WERI-Rb-1 (cell line): ENCODE measurements around the gene HMCN2.
A peak's percentile ranks its signal among the peaks of the same experiment; 100 is the strongest.

Experiments
- DNase-seq: peaks from one replicate; pipeline ENCODE4 v3.0.0-alpha.2; 2020
- H3K27ac ChIP-seq: fragments of 250-450 bp; sonication (Bioruptor Pico); 2 replicates; pipeline ENCODE4 v1.5.1; 2020; ENCODE audit warnings: mild to moderate bottlenecking, moderate library complexity
- H3K27me3 ChIP-seq: fragments of 250-450 bp; sonication (Bioruptor Pico); 2 replicates; pipeline ENCODE4 v1.5.1; 2021; ENCODE audit warnings: mild to moderate bottlenecking, low read depth, moderate library complexity; ENCODE audit not compliant: insufficient read depth, severe bottlenecking
- H3K36me3 ChIP-seq: fragments of 250-450 bp; sonication (Bioruptor Pico); 2 replicates; pipeline ENCODE4 v1.5.1; 2020; ENCODE audit warnings: mild to moderate bottlenecking, moderate library complexity
- H3K4me3 ChIP-seq: 2 replicates; pipeline ENCODE4 v1.5.1; 2011; ENCODE audit warnings: low read depth, mild to moderate bottlenecking, control low read depth, low read length
- H3K9me3 ChIP-seq: fragments of 250-450 bp; sonication (Bioruptor Pico); 2 replicates; pipeline ENCODE4 v1.5.1; 2021; ENCODE audit warnings: mild to moderate bottlenecking, moderate library complexity; ENCODE audit not compliant: severe bottlenecking
- CTCF ChIP-seq: IDR thresholded peaks from 2 replicates; pipeline ENCODE4 v1.5.1; 2011; ENCODE audit warnings: low read depth, mild to moderate bottlenecking, control low read depth, inconsistent platforms, low read length

Gene HMCN2

GRCh38 chr9:130349398-130349797, 83.8 kb downstream of the HMCN2 start:
- H3K9me3 ChIP-seq: no peaks in the 10 kb centered on the region
- H3K36me3 ChIP-seq: no peaks in the 10 kb centered on the region
- no peak for DNase-seq
- no peaks in the 10 kb centered on the region for H3K27me3 ChIP-seq
- TF ChIP-seq CTCF: no peak
- no peak overlapping the region for H3K4me3 ChIP-seq
- no peak overlapping the region for H3K27ac ChIP-seq

- no peak for TF ChIP-seq CTCF
- H3K27ac ChIP-seq: no peak overlapping the region
- no peaks in the 10 kb centered on the region for H3K36me3 ChIP-seq
- DNase-seq: no peak
- no peaks in the 10 kb centered on the region for H3K27me3 ChIP-seq
- no peak overlapping the region for H3K4me3 ChIP-seq
- no peaks in the 10 kb centered on the region for H3K9me3 ChIP-seq
These were observed 85.8 kb downstream of the HMCN2 start for GRCh38 chr9:130351343-130351742.

GRCh38 chr9:130352081-130352480, 86.5 kb downstream of the HMCN2 start:
- no peaks in the 10 kb centered on the region for H3K9me3 ChIP-seq
- no peak overlapping the region for H3K4me3 ChIP-seq
- DNase-seq: no peak
- TF ChIP-seq CTCF: no peak
- H3K36me3 ChIP-seq: no peaks in the 10 kb centered on the region
- H3K27ac ChIP-seq: no peak overlapping the region
- H3K27me3 ChIP-seq: no peaks in the 10 kb centered on the region

GRCh38 chr9:130352586-130353285, 87.2 kb downstream of the HMCN2 start:
- H3K4me3 ChIP-seq: no peak overlapping the region

GRCh38 chr9:130354378-130354777, 88.8 kb downstream of the HMCN2 start:
- TF ChIP-seq CTCF: no peak
- H3K27me3 ChIP-seq: no peaks in the 10 kb centered on the region
- H3K9me3 ChIP-seq: no peaks in the 10 kb centered on the region
- H3K27ac ChIP-seq: no peak overlapping the region
- no peaks in the 10 kb centered on the region for H3K36me3 ChIP-seq
- DNase-seq: no peak
- H3K4me3 ChIP-seq: no peak overlapping the region

More at GRCh38 chr9:130352586-130353285, 87.2 kb downstream of the HMCN2 start:
- H3K9me3 ChIP-seq: no peaks in the 10 kb centered on the region
- no peak for TF ChIP-seq CTCF
- no peaks in the 10 kb centered on the region for H3K36me3 ChIP-seq
- no peaks in the 10 kb centered on the region for H3K27me3 ChIP-seq
- H3K27ac ChIP-seq: 0 out of 2 replicates have a peak overlapping the region, but pooled peaks have one; percentile 26
- peak; percentile 68 for DNase-seq

- no peak for TF ChIP-seq CTCF
- Histone ChIP-seq H3K4me3 (no peak overlapping the region), H3K27me3 (no peaks in the 10 kb centered on the region), H3K36me3 (no peaks in the 10 kb centered on the region), H3K9me3 (no peaks in the 10 kb centered on the region), H3K27ac (no peak overlapping the region)
- no peak for DNase-seq
These were observed 89.2 kb downstream of the HMCN2 start for GRCh38 chr9:130354806-130355205.
